AG09309 (cell line): ENCODE measurements around the gene ISM2.

Experiments
- DNase-seq: peaks from one replicate; pipeline ENCODE4 v3.0.0-alpha.2; 2010; ENCODE audit warnings: low read depth
- H3K4me3 ChIP-seq: 2 replicates; pipeline ENCODE4 v1.5.1; 2011; ENCODE audit warnings: mild to moderate bottlenecking, low read depth, low read length, moderate library complexity; ENCODE audit not compliant: control insufficient read depth
- CTCF ChIP-seq: IDR thresholded peaks from 2 replicates; pipeline ENCODE4 v1.5.1; 2011; ENCODE audit warnings: mild to moderate bottlenecking, low read depth, low read length, inconsistent platforms; ENCODE audit not compliant: insufficient read depth, control insufficient read depth; ENCODE audit errors: missing control alignments

ISM2 gene

DNA sequence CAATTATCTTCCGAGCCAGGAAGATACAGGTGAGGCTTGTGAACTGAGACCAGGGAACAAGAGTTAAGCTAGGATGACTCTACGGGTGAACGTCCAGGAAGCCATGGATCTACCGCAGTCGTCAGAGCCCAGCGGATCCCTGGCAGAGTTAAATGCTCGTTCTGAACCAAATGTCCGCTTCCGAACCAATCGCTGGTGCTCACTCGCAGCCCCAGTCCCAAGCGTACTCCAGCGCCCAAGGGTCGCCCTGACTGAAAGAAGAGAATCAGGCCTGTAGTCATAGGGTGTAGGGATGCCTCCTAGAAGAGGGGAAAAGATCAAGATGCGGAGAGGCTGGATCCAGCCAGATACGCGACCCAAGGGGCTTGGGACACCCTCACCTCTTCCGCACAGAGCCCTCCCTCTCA lies 41.5 kb downstream of the ISM2 start:
- H3K4me3 ChIP-seq, result peak overlapping the region; percentile 92
- no peak for DNase-seq
- no peak for TF ChIP-seq CTCF

DNA sequence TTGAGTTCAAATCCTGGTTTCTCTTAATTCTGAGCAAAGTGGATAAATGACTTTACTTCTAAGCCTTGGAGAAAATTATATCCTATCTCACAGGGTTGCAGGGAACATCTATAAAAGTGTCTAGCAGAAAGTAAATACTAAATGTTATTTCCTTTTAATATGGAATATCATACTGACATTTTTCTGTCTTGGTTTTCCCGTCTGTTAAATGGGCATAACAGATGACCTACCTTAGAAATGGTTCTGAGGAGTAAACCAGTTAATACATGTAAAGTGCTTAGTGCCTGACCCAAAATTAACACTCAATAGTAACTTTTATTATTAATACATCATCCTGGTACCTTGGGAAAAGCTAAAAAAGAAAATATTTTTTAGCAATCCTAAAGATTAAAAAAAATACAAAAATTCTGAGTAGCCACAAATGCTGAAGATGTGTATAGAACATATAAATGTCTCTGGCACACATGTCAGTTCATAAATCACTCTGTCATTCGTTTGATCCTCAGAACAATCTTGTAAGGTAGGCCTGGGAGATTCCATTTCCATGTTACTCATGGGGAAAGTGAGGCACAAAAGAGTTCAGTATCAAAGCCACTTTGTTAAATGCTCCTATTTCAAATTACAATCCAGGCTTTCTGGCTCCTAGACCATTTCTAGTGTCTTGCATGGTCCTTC lies 42.5 kb downstream of the ISM2 start:
- TF ChIP-seq CTCF, result no peak

DNA sequence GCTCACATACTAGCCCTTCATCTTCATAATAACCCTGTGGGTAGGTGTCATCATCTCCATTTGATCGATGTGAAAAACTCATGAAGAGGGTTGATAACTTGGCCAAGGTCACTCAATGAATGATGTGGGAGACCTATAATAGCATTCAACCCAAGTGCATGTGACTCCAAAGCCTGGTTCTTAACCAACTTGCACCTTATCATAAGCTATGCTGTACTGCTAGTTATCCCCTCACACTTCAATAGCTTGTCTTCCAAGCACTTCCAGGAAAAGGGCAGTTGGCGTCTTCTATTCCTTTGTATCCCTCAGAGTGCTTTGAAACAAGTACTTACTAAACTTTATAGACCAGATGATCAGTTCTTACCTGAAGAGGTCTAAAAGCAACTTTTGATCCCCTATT lies 56.4 kb downstream of the ISM2 start:
- no peak for TF ChIP-seq CTCF
- no peak for DNase-seq
- H3K4me3 ChIP-seq, result no peak overlapping the region

More for the DNA sequence above, 42.5 kb downstream of the ISM2 start:
- no peak overlapping the region for H3K4me3 ChIP-seq
- no peak for DNase-seq

GRCh38 chr14:77439861-77440260 lies 58.8 kb downstream of the ISM2 start:
- TF ChIP-seq CTCF, result no peak
- DNase-seq, result no peak
- H3K4me3 ChIP-seq, result no peak overlapping the region

- DNase-seq, result no peak
- no peak for TF ChIP-seq CTCF
- no peak overlapping the region for H3K4me3 ChIP-seq
Measured at GRCh38 chr14:77438596-77438995, 60.0 kb downstream of the ISM2 start.

DNA sequence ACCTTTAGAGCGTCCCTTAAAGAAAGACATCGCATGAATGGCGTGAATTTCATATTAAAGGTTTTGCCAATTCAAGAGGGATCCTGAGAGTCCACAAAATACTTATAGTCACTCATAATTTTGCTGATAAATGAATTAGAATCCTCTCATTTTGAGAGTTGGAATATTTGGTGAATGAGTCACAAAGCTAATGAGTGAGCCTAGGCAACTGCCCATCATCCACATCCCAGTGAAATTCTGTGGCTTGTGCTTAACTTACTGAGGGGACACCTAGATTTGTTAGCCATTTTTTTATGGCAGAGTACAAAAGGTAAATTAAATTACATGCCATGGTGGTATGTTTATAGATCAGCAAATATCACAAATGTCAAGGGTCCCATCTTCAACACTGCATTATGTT lies 62.6 kb downstream of the ISM2 start:
- H3K4me3 ChIP-seq, result no peak overlapping the region
- no peak for DNase-seq
- no peak for TF ChIP-seq CTCF

- no peak for TF ChIP-seq CTCF
- no peak for DNase-seq
- no peak overlapping the region for H3K4me3 ChIP-seq
Measured at GRCh38 chr14:77426396-77426795, 72.2 kb downstream of the ISM2 start.
